Rectal smooth muscle tissue (tissue), 1 donor: ENCODE measurements around the gene KAZN.

Source experiments
- H3K27ac ChIP-seq: one replicate; pipeline ENCODE4 v1.7.0; 2013; ENCODE audit warnings: low read depth, low read length, inconsistent platforms
- H3K27me3 ChIP-seq: one replicate; pipeline ENCODE4 v1.7.0; 2013; ENCODE audit warnings: low read length; ENCODE audit not compliant: control insufficient read depth, insufficient read depth
- H3K36me3 ChIP-seq: one replicate; pipeline ENCODE4 v1.7.0; 2013; ENCODE audit warnings: low read length; ENCODE audit not compliant: control insufficient read depth, insufficient read depth
- H3K4me1 ChIP-seq: one replicate; pipeline ENCODE4 v1.7.0; 2013; ENCODE audit warnings: low read length; ENCODE audit not compliant: control insufficient read depth, insufficient read depth
- H3K4me3 ChIP-seq: one replicate; pipeline ENCODE4 v1.7.0; 2013; ENCODE audit warnings: low read length
- H3K9ac ChIP-seq: one replicate; pipeline ENCODE4 v1.7.0; 2013; ENCODE audit warnings: low read length

Gene KAZN

GRCh38 chr1:14887044-14887566 lies 288.6 kb downstream of the KAZN start:
- Histone ChIP-seq H3K27ac (no peak overlapping the region), H3K9ac (no peak overlapping the region), H3K4me1 (no peaks in the 10 kb centered on the region), H3K27me3 (no peaks in the 10 kb centered on the region), H3K4me3 (no peak overlapping the region), H3K36me3 (no peaks in the 10 kb centered on the region)

- no peak overlapping the region for H3K27ac ChIP-seq
- no peaks in the 10 kb centered on the region for H3K36me3 ChIP-seq
- no peak overlapping the region for H3K9ac ChIP-seq
- no peak overlapping the region for H3K4me3 ChIP-seq
- H3K4me1 ChIP-seq, result no peaks in the 10 kb centered on the region
- no peaks in the 10 kb centered on the region for H3K27me3 ChIP-seq
Measured at GRCh38 chr1:14887764-14888350, 289.4 kb downstream of the KAZN start.

- no peaks in the 10 kb centered on the region for H3K27me3 ChIP-seq
- no peak overlapping the region for H3K9ac ChIP-seq
- no peak overlapping the region for H3K27ac ChIP-seq
- no peaks in the 10 kb centered on the region for H3K36me3 ChIP-seq
- H3K4me1 ChIP-seq, result no peaks in the 10 kb centered on the region
- no peak overlapping the region for H3K4me3 ChIP-seq
Measured at GRCh38 chr1:14888374-14888773, 289.9 kb downstream of the KAZN start.

GRCh38 chr1:14889825-14890440 lies 291.4 kb downstream of the KAZN start:
- Histone ChIP-seq H3K4me1 (no peaks in the 10 kb centered on the region), H3K4me3 (no peak overlapping the region), H3K9ac (no peak overlapping the region), H3K36me3 (no peaks in the 10 kb centered on the region), H3K27me3 (no peaks in the 10 kb centered on the region), H3K27ac (no peak overlapping the region)

DNA sequence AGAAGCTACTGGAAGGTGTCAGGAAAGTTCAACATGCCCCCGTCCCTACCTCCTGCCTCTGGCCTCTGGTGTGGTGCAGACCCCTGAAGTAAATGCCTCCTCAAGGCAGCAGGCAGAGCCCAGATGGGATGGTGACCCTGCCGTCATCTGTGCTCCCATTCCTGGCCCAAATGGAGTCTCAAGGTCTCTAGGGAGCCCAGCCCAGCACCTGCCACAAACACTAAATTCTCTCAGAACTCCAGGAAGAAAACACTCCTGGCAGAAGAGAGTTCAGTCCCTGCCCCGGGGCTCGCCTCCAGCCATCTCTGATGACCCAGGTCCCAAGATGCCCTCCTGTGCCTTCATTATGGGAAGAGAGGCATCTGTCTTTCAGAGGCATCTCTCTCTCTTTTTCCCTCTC lies 293.5 kb downstream of the KAZN start:
- Histone ChIP-seq H3K4me3 (no peak overlapping the region), H3K27me3 (no peaks in the 10 kb centered on the region), H3K27ac (no peak overlapping the region), H3K36me3 (no peaks in the 10 kb centered on the region), H3K9ac (no peak overlapping the region), H3K4me1 (no peaks in the 10 kb centered on the region)

DNA sequence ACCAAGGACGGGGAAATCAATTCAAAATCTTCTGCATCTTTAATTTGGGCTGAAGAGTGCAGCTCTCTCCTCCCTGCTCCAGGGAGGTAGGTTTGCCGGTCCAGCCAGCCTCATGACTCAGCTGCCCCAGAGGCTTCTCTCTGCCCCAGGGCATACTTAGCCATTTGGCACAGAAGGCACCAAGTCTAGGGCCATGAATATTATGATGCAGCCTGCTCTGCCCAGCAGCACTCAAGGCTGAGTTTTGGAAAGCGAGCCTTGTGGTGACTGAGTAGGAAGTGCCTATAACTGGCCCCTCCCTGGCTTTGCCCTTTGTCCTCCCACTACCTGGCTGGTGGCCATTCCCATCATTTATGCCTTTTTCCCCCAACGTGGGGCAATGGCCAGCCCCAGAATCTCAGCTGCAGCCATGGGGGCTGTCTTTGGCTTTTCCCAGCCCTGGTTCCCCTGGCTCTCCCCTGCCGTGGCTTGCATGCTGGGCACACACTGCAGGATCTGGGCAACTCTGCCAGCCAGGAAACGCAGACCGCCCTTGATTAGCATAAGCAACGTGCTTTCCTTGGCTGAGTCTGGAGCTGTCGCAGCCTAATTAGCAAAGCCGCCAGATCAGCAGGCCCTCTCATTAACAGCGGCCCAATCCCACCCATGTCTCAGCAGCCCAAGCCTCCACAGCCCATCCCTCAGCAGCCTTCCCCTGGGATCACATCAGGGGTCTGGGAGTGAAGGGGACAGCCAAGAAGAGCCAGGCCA lies 296.5 kb downstream of the KAZN start:
- H3K27ac ChIP-seq, result no peak overlapping the region
- no peak overlapping the region for H3K9ac ChIP-seq
- H3K27me3 ChIP-seq, result no peaks in the 10 kb centered on the region
- no peaks in the 10 kb centered on the region for H3K36me3 ChIP-seq
- no peak overlapping the region for H3K4me3 ChIP-seq
- no peaks in the 10 kb centered on the region for H3K4me1 ChIP-seq

DNA sequence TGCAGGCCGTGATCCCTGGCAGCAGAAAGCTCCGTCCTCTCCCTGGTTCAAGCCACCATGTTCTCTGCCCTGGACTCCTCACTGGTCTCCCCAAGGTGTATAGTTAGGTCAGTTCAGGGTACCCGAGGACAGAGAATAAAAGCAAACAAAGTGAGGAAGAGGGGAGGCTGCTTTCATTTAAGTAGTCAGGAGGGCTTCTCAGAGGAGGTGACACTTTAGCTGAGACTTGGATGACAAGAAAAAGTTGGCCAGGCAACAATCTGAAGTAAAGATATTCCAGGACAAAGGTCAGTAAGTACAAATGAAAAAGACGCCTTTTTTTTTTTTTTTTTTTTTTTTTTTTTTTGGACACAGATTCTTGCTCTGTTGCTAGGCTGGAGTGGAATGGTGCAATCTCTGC lies 297.2 kb downstream of the KAZN start:
- H3K27ac ChIP-seq, result no peak overlapping the region
- no peaks in the 10 kb centered on the region for H3K27me3 ChIP-seq
- H3K4me1 ChIP-seq, result no peaks in the 10 kb centered on the region
- H3K36me3 ChIP-seq, result no peaks in the 10 kb centered on the region
- no peak overlapping the region for H3K4me3 ChIP-seq
- H3K9ac ChIP-seq, result no peak overlapping the region

- Histone ChIP-seq H3K27me3 (no peaks in the 10 kb centered on the region), H3K4me1 (no peaks in the 10 kb centered on the region), H3K4me3 (no peak overlapping the region), H3K9ac (no peak overlapping the region), H3K36me3 (no peaks in the 10 kb centered on the region), H3K27ac (no peak overlapping the region)
Measured at GRCh38 chr1:14896381-14897079, 298.0 kb downstream of the KAZN start.

GRCh38 chr1:14897080-14897449 lies 298.6 kb downstream of the KAZN start:
- Histone ChIP-seq H3K27ac (no peak overlapping the region), H3K36me3 (no peaks in the 10 kb centered on the region), H3K4me1 (no peaks in the 10 kb centered on the region), H3K9ac (no peak overlapping the region), H3K27me3 (no peaks in the 10 kb centered on the region), H3K4me3 (no peak overlapping the region)

DNA sequence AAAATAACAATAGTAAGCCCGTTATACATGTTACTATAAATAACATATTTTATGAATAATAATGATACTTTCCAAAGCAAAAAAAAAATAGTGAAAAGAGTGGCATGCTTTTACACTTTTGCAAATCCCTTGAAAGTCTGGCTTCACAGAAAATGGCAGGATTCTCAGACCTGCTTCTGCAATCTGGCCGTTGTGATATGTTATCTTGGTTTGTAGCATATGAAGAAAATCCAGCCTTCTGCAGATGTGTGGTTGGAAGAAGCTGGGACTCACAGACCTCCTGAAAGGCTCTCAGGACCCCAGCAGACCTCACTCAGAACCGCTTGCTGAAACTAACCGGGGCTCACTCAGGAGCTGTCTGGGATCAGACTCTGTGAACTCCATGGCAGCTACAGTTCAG lies 299.1 kb downstream of the KAZN start:
- no peaks in the 10 kb centered on the region for H3K36me3 ChIP-seq
- H3K27me3 ChIP-seq, result no peaks in the 10 kb centered on the region
- H3K4me1 ChIP-seq, result no peaks in the 10 kb centered on the region
- H3K9ac ChIP-seq, result no peak overlapping the region
- H3K4me3 ChIP-seq, result no peak overlapping the region
- H3K27ac ChIP-seq, result no peak overlapping the region

DNA sequence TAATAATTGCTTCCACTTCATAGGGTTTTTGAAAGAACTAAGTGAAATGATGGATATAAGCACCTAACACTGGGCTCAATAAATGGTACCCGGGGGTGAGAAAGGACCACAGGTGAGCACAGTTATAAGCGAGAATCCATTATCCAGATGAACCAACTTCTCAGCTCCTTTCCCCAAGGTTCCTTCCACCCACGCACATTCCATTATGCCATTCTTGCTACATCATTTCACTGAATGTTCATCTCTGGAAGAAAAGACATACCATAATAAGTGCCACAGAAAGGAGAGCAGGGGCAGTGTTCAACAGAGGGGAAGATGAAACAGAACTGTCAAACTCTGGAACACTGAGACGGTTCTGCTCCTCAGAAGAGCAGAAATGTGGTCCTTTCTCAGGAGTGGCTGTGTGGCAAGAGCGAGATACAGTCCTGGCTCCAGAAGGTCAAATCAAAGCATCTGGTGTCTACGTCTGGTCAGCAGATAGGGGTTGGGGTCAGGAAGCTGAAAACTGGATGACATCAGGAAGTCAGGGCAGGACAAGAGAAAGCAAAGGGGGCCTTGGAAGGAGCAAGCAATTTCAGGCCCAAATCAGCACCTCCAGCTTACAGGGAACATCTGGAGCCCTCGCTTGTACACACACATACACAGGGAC lies 299.6 kb downstream of the KAZN start:
- Histone ChIP-seq H3K27me3 (no peaks in the 10 kb centered on the region), H3K36me3 (no peaks in the 10 kb centered on the region), H3K4me1 (no peaks in the 10 kb centered on the region), H3K4me3 (no peak overlapping the region), H3K9ac (no peak overlapping the region), H3K27ac (no peak overlapping the region)

- H3K4me3 ChIP-seq, result no peak overlapping the region
- no peaks in the 10 kb centered on the region for H3K4me1 ChIP-seq
- no peaks in the 10 kb centered on the region for H3K27me3 ChIP-seq
- no peaks in the 10 kb centered on the region for H3K36me3 ChIP-seq
- no peak overlapping the region for H3K9ac ChIP-seq
- H3K27ac ChIP-seq, result no peak overlapping the region
Measured at GRCh38 chr1:14899686-14900085, 301.2 kb downstream of the KAZN start.
